ENCODE data around the gene DYRK3.

DYRK3 gene

DNA sequence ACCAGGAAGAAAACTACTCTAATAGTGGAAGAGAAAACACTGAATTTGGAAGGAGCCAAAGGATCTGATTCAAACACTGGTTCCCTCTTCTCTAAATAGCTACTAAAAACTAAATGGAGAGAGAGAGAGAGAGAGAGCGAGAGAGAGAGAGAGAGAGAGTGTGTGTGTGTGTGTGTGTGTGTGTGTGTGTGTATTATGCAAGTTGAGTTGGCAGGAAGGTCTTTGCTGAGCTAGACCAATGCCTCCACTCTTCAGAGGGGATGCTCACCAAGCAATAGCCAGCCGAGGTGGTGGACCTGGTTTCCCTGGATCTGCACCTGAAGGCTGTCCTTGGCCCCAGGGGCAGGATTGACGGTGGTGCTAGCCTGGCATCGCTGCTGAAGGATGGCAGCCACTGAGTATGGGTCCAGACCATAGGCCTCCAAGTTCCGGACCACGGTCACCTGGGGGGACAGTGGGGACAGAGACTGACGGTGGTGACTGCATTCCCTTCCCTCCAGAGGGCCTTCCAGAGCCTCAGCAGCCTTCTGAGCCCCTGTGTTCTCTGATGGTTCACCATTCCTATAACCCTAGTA lies 41.9 kb upstream of the DYRK3 start:
- TF ChIP-seq, protein P1, sequence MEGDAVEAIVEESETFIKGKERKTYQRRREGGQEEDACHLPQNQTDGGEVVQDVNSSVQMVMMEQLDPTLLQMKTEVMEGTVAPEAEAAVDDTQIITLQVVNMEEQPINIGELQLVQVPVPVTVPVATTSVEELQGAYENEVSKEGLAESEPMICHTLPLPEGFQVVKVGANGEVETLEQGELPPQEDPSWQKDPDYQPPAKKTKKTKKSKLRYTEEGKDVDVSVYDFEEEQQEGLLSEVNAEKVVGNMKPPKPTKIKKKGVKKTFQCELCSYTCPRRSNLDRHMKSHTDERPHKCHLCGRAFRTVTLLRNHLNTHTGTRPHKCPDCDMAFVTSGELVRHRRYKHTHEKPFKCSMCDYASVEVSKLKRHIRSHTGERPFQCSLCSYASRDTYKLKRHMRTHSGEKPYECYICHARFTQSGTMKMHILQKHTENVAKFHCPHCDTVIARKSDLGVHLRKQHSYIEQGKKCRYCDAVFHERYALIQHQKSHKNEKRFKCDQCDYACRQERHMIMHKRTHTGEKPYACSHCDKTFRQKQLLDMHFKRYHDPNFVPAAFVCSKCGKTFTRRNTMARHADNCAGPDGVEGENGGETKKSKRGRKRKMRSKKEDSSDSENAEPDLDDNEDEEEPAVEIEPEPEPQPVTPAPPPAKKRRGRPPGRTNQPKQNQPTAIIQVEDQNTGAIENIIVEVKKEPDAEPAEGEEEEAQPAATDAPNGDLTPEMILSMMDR (conservative IDR thresholded peaks at IDR 0.05; ENCODE audit: low read depth, low read length), result no peak
- H3K27ac ChIP-seq, result no peak overlapping the region
- peaks cover 3% of the 10 kb centered on the region; the same call in 1 of the 2 replicates for H3K36me3 ChIP-seq (ENCODE audit: insufficient read depth)
- H3K4me3 ChIP-seq (IDR thresholded peaks at IDR 0.05; ENCODE audit: insufficient read depth, low read depth, low read length), result no peak overlapping the region
- no peaks in the 10 kb centered on the region for H3K27me3 ChIP-seq (ENCODE audit: insufficient read depth, low read depth)
- H3K4me2 ChIP-seq, result no peak overlapping the region
- H2AFZ ChIP-seq (ENCODE audit: low read depth), result no peak overlapping the region
- H3K9ac ChIP-seq, result no peak overlapping the region
- H3K79me2 ChIP-seq (ENCODE audit: insufficient read depth, low read depth), result no peaks in the 10 kb centered on the region
- no peaks in the 10 kb centered on the region for H4K20me1 ChIP-seq (ENCODE audit: insufficient read depth)
- peaks cover 12% of the 10 kb centered on the region for H3K4me1 ChIP-seq (ENCODE audit: low read depth, poor library complexity, severe bottlenecking)

DNA sequence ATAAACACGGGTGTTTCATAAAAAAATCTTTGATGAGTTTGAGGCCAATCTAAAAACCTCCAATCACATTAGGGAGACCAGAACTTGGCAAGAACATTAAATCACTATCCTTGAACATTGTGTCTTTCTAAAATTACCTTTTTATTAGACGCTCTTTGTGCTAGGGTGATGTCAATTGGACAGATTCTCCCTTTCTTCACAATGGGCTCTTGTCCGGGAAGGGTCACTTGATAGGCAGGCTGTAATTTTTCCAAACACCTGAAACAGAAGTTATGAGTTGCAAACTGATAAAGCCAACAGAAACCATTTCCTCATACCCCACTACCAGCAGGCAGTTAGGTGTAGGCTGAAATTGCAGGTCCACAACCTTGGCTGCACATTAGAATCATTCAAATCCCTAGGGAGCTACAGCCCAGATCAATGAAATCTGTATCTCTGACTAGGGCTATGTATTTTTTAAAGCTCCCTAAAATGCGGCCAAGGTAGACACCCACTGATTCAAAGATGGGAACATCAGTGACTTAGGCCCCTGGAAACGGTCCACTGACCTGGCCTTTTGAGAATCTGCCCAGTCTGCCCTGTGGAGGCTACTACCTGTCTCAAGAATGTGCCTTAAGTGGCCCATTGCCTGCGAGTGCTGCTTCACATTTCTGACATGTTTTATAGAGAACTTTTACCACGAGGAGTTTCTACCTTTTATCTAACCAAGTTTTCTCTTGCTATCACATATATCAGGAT lies 39.6 kb upstream of the DYRK3 start:
- H3K4me3 ChIP-seq (IDR thresholded peaks at IDR 0.05; ENCODE audit: insufficient read depth, low read depth, low read length), result no peak overlapping the region
- H3K4me2 ChIP-seq, result no peak overlapping the region
- no peaks in the 10 kb centered on the region for H4K20me1 ChIP-seq (ENCODE audit: insufficient read depth)
- no peak overlapping the region for H3K9ac ChIP-seq
- H2AFZ ChIP-seq (ENCODE audit: low read depth), result no peak overlapping the region
- H3K79me2 ChIP-seq (ENCODE audit: insufficient read depth, low read depth), result no peaks in the 10 kb centered on the region
- TF ChIP-seq, protein P1 (conservative IDR thresholded peaks at IDR 0.05; ENCODE audit: low read depth, low read length), result no peak
- H3K4me1 ChIP-seq (ENCODE audit: low read depth, poor library complexity, severe bottlenecking), result no peaks in the 10 kb centered on the region
- H3K27ac ChIP-seq, result no peak overlapping the region
- no peaks in the 10 kb centered on the region for H3K27me3 ChIP-seq (ENCODE audit: insufficient read depth, low read depth)
- no peaks in the 10 kb centered on the region for H3K36me3 ChIP-seq (ENCODE audit: insufficient read depth)

DNA sequence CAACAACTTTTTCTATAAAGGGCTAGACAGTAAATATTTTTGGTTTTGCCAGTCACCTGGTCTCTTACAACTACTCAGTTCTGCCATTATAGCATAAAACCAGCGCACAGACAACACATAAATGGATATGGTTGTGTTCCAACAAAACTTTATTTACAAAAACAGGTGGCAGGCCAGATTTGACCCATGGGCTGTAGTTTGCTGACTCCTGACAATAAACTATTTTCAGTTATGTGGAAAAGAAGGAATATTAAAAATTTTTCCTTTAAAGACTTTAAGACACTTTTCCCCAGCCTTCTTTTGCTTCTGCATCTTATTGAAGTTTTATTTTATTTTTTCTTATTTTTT lies 39.0 kb upstream of the DYRK3 start:
- H3K4me3 ChIP-seq (IDR thresholded peaks at IDR 0.05; ENCODE audit: insufficient read depth, low read depth, low read length), result no peak overlapping the region
- no peak overlapping the region for H2AFZ ChIP-seq (ENCODE audit: low read depth)
- no peaks in the 10 kb centered on the region for H4K20me1 ChIP-seq (ENCODE audit: insufficient read depth)
- TF ChIP-seq, protein P1 (conservative IDR thresholded peaks at IDR 0.05; ENCODE audit: low read depth, low read length), result no peak
- no peaks in the 10 kb centered on the region for H3K36me3 ChIP-seq (ENCODE audit: insufficient read depth)
- no peak overlapping the region for H3K9ac ChIP-seq
- no peak overlapping the region for H3K4me2 ChIP-seq
- no peak overlapping the region for H3K27ac ChIP-seq
- H3K79me2 ChIP-seq (ENCODE audit: insufficient read depth, low read depth), result no peaks in the 10 kb centered on the region
- H3K27me3 ChIP-seq (ENCODE audit: insufficient read depth, low read depth), result no peaks in the 10 kb centered on the region
- H3K4me1 ChIP-seq (ENCODE audit: low read depth, poor library complexity, severe bottlenecking), result no peaks in the 10 kb centered on the region

DNA sequence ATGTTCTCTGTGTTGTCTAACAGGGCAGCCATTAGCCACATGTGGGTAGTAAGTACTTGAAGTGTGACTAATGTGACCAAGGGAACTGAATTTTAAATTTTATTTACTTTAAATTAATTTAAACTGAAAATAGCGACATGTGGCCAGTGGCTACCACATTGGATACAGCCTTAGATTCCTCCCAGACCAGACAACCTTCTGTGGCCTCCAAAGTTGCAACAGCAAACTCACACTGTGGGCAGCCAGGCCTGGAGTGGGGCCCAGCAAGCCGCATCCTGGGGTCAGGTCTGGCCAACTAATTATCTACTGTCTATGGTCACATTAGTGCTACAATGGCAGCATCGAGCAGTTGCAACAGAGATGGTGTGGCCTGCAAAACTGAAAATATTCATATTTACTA lies 34.8 kb upstream of the DYRK3 start:
- H3K79me2 ChIP-seq (ENCODE audit: insufficient read depth, low read depth), result no peaks in the 10 kb centered on the region
- H3K9ac ChIP-seq, result no peak overlapping the region
- H3K36me3 ChIP-seq (ENCODE audit: insufficient read depth), result no peaks in the 10 kb centered on the region
- H3K27ac ChIP-seq, result no peak overlapping the region
- no peaks in the 10 kb centered on the region for H3K27me3 ChIP-seq (ENCODE audit: insufficient read depth, low read depth)
- no peaks in the 10 kb centered on the region for H3K4me1 ChIP-seq (ENCODE audit: low read depth, poor library complexity, severe bottlenecking)
- TF ChIP-seq, protein P1 (conservative IDR thresholded peaks at IDR 0.05; ENCODE audit: low read depth, low read length), result no peak
- no peak overlapping the region for H3K4me2 ChIP-seq
- no peaks in the 10 kb centered on the region for H4K20me1 ChIP-seq (ENCODE audit: insufficient read depth)
- H3K4me3 ChIP-seq (IDR thresholded peaks at IDR 0.05; ENCODE audit: insufficient read depth, low read depth, low read length), result no peak overlapping the region
- H2AFZ ChIP-seq (ENCODE audit: low read depth), result no peak overlapping the region
